HepG2 (cell line): ENCODE results near the gene C20orf144. TPM values are rescaled to one million over a fixed set of nuclear protein-coding genes. Genes with fewer than 3 reads are reported as not detected.
A peak's percentile ranks its signal among the peaks of the same experiment; 100 is the strongest.

Source experiments
- ATAD3A ChIP-seq: sonication (generic); formaldehyde crosslinking; IDR thresholded peaks from 2 replicates; pipeline ENCODE4 v1.4.0; 2020; ENCODE audit warnings: missing genetic modification reagents
- CREM ChIP-seq, 2 experiments: sonication (generic) in 1 of 2; formaldehyde crosslinking in 1 of 2; IDR thresholded peaks; 2 replicates each; pipeline versions ENCODE4 v1.4.0 to v1.6.1; 2016 to 2020; ENCODE audit warnings: antibody characterized with exemption in 1 of 2, mild to moderate bottlenecking in 1 of 2, missing genetic modification reagents in 1 of 2
- ETV6 ChIP-seq: sonication (generic); formaldehyde crosslinking; conservative IDR thresholded peaks from 2 replicates; pipeline ENCODE4 v1.4.0; 2020; ENCODE audit warnings: missing genetic modification reagents
- EZH2 ChIP-seq: conservative IDR thresholded peaks from 2 replicates; pipeline ENCODE4 v1.6.1; 2012; ENCODE audit warnings: mild to moderate bottlenecking, low read depth, low read length, moderate library complexity
- FOSL2 ChIP-seq: sonication (generic); formaldehyde crosslinking; IDR thresholded peaks from 2 replicates; pipeline ENCODE4 v1.4.0; 2020; ENCODE audit warnings: missing genetic modification reagents
- FOXK1 ChIP-seq: sonication (generic); formaldehyde crosslinking; IDR thresholded peaks from 2 replicates; pipeline ENCODE4 v1.4.0; 2020; ENCODE audit warnings: low read depth, missing genetic modification reagents, borderline replicate concordance
- HHEX ChIP-seq: IDR thresholded peaks from 2 replicates; pipeline ENCODE4 v1.6.1; 2016; ENCODE audit warnings: control low read depth
- NFE2 ChIP-seq: sonication (generic); formaldehyde crosslinking; IDR thresholded peaks from 2 replicates; pipeline ENCODE4 v1.4.0; 2020; ENCODE audit warnings: missing genetic modification reagents
- PPARG ChIP-seq: conservative IDR thresholded peaks from 2 replicates; pipeline ENCODE4 v1.6.1; 2016; ENCODE audit warnings: missing biosample characterization, missing genetic modification reagents
- RORA ChIP-seq: sonication (generic); formaldehyde crosslinking; IDR thresholded peaks from 2 replicates; pipeline ENCODE4 v1.5.0; 2020; ENCODE audit warnings: mild to moderate bottlenecking, missing genetic modification reagents, moderate library complexity
- SAFB2 ChIP-seq: sonication (generic); formaldehyde crosslinking; IDR thresholded peaks from 2 replicates; pipeline ENCODE4 v1.5.1; 2020; ENCODE audit warnings: missing genetic modification reagents, low read depth, mild to moderate bottlenecking, borderline replicate concordance
- SALL1 ChIP-seq: sonication (generic); formaldehyde crosslinking; IDR thresholded peaks from 2 replicates; pipeline ENCODE4 v1.8.0; 2022; ENCODE audit warnings: mild to moderate bottlenecking, missing genetic modification reagents
- SMAD3 ChIP-seq: sonication (generic); formaldehyde crosslinking; IDR thresholded peaks from 2 replicates; pipeline ENCODE4 v1.4.0; 2020; ENCODE audit warnings: missing genetic modification reagents
- YEATS2 ChIP-seq: sonication (generic); formaldehyde crosslinking; IDR thresholded peaks from 2 replicates; pipeline ENCODE4 v1.4.0; 2020; ENCODE audit warnings: missing genetic modification reagents, borderline replicate concordance
- ZNF333 ChIP-seq: sonication (generic); formaldehyde crosslinking; IDR thresholded peaks from 2 replicates; pipeline ENCODE4 v1.4.0; 2020; ENCODE audit warnings: mild to moderate bottlenecking, missing genetic modification reagents, borderline replicate concordance
- ZNF564 ChIP-seq: sonication (generic); formaldehyde crosslinking; IDR thresholded peaks from 2 replicates; pipeline ENCODE4 v1.8.1; 2023; ENCODE audit warnings: mild to moderate bottlenecking, missing genetic modification reagents
- polyA plus RNA-seq, 8 experiments: library from polyadenylated mRNA; depleted of rRNA in 3 of 8; stranded (reverse) in 7 of 8; unstranded in 1 of 8; fragments of >200 nt; fragmentation: Illumina TruSeq in 4 of 8; extraction: Trizol in 4 of 8; gene quantifications; 2 replicates each; pipeline versions ENCODE4 v1.2.1 to v1.2.3, GENCODE V29; 2011 to 2016; ENCODE audit warnings: low read depth in 4 of 8, missing spikeins in 1 of 8, mixed read lengths in 1 of 8; ENCODE audit not compliant: insufficient read depth in 1 of 8
- total RNA-seq, 5 experiments: library from RNA; depleted of rRNA; stranded (reverse); fragments of >200 nt; fragmentation: Illumina TruSeq; extraction: Trizol; gene quantifications; 2 replicates each; pipeline ENCODE4 v1.2.3, GENCODE V29; 2016; ENCODE audit warnings: low read depth in 1 of 5
- TF ChIP-seq, protein P1 (sequence below), 2 experiments: sonication (generic) in 1 of 2; formaldehyde crosslinking in 1 of 2; IDR thresholded peaks; 2 replicates each; pipeline versions ENCODE4 v1.4.0 to v1.6.1; 2018 to 2020; ENCODE audit warnings: missing genetic modification reagents in 2 of 2, borderline replicate concordance in 1 of 2, low read depth in 1 of 2, mild to moderate bottlenecking in 1 of 2, missing biosample characterization in 1 of 2
- TF ChIP-seq, protein P2 (sequence below): sonication (generic); formaldehyde crosslinking; IDR thresholded peaks from 2 replicates; pipeline ENCODE4 v1.8.1; 2022; ENCODE audit warnings: low read depth, mild to moderate bottlenecking, missing genetic modification reagents
- TF ChIP-seq, protein P3 (sequence below): sonication (generic); formaldehyde crosslinking; IDR thresholded peaks from 2 replicates; pipeline ENCODE4 v1.8.0; 2022; ENCODE audit warnings: low read depth, missing genetic modification reagents
- TF ChIP-seq, protein P4 (sequence below): sonication (generic); formaldehyde crosslinking; IDR thresholded peaks from 2 replicates; pipeline ENCODE4 v1.4.0; 2020; ENCODE audit warnings: low read depth, mild to moderate bottlenecking, missing genetic modification reagents
- TF ChIP-seq, protein P5 (sequence below): IDR thresholded peaks from 2 replicates; pipeline ENCODE4 v1.6.1; 2016; ENCODE audit warnings: mild to moderate bottlenecking

The C20orf144 gene
- total and polyA plus RNA-seq, 2 of the 13 experiments (the other 11 are each of a cell fraction or from before 2014, with no cell fraction given), result 0.09 to 0.16 TPM

DNA sequence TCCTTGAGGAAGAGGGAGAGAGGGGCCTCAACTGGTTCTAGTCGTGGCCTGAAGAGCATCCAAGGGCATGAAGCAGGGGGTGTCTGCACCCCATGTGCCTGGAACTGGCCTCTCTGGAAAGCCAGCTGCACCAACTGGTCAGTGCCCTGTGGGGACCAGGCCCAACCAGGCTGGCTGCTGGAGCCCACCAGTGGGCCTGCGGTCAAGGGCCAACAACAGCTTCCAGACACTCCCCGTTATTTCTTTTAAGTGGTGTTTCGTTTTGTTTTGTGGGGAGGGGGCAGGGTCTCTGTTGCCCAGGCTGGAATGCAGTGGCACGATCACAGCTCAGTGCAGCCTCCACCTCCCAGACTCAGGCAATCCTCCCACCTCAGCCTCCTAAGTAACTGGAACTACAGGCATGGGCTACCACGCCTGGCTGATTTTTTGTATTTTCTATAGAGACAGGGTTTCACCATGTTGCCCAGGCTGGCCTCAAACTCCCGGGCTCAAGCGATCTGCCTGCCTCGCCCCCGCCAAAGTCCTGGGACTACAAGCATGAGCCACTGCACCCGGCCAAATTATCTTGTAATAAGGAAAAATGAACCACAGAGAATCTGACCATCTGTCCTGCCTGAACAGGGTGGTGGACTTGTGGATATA, 11.9 kb upstream of the C20orf144 start (continued):
- TF ChIP-seq ATAD3A (CRISPR knock-in tag), result no peak
- no peak for TF ChIP-seq SAFB2
- no peak for TF ChIP-seq EZH2
- TF ChIP-seq, protein P1, sequence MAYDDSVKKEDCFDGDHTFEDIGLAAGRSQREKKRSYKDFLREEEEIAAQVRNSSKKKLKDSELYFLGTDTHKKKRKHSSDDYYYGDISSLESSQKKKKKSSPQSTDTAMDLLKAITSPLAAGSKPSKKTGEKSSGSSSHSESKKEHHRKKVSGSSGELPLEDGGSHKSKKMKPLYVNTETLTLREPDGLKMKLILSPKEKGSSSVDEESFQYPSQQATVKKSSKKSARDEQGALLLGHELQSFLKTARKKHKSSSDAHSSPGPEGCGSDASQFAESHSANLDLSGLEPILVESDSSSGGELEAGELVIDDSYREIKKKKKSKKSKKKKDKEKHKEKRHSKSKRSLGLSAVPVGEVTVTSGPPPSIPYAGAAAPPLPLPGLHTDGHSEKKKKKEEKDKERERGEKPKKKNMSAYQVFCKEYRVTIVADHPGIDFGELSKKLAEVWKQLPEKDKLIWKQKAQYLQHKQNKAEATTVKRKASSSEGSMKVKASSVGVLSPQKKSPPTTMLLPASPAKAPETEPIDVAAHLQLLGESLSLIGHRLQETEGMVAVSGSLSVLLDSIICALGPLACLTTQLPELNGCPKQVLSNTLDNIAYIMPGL (CRISPR knock-in tag; IDR thresholded peaks at IDR 0.05; ENCODE audit: borderline replicate concordance in 1 of 2, low read depth in 1 of 2), result no peak
- no peak for TF ChIP-seq YEATS2 (CRISPR knock-in tag)
- TF ChIP-seq, protein P2, sequence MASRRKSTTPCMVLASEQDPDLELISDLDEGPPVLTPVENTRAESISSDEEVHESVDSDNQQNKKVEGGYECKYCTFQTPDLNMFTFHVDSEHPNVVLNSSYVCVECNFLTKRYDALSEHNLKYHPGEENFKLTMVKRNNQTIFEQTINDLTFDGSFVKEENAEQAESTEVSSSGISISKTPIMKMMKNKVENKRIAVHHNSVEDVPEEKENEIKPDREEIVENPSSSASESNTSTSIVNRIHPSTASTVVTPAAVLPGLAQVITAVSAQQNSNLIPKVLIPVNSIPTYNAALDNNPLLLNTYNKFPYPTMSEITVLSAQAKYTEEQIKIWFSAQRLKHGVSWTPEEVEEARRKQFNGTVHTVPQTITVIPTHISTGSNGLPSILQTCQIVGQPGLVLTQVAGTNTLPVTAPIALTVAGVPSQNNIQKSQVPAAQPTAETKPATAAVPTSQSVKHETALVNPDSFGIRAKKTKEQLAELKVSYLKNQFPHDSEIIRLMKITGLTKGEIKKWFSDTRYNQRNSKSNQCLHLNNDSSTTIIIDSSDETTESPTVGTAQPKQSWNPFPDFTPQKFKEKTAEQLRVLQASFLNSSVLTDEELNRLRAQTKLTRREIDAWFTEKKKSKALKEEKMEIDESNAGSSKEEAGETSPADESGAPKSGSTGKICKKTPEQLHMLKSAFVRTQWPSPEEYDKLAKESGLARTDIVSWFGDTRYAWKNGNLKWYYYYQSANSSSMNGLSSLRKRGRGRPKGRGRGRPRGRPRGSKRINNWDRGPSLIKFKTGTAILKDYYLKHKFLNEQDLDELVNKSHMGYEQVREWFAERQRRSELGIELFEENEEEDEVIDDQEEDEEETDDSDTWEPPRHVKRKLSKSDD (CRISPR knock-in tag), result no peak
- TF ChIP-seq, protein P3, sequence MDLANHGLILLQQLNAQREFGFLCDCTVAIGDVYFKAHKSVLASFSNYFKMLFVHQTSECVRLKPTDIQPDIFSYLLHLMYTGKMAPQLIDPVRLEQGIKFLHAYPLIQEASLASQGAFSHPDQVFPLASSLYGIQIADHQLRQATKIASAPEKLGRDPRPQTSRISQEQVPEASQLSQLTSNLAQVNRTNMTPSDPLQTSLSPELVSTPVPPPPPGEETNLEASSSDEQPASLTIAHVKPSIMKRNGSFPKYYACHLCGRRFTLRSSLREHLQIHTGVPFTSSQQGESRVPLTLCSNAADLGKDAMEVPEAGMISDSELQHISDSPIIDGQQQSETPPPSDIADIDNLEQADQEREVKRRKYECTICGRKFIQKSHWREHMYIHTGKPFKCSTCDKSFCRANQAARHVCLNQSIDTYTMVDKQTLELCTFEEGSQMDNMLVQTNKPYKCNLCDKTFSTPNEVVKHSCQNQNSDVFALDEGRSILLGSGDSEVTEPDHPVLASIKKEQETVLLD, result no peak
- TF ChIP-seq, protein P4, sequence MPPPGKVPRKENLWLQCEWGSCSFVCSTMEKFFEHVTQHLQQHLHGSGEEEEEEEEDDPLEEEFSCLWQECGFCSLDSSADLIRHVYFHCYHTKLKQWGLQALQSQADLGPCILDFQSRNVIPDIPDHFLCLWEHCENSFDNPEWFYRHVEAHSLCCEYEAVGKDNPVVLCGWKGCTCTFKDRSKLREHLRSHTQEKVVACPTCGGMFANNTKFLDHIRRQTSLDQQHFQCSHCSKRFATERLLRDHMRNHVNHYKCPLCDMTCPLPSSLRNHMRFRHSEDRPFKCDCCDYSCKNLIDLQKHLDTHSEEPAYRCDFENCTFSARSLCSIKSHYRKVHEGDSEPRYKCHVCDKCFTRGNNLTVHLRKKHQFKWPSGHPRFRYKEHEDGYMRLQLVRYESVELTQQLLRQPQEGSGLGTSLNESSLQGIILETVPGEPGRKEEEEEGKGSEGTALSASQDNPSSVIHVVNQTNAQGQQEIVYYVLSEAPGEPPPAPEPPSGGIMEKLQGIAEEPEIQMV (CRISPR knock-in tag), result no peak
- TF ChIP-seq SALL1 (CRISPR knock-in tag), result 0 out of 2 replicates have a peak, but pooled peaks have one; percentile 21
- no peak for TF ChIP-seq HHEX
- no peak for TF ChIP-seq PPARG (CRISPR knock-in tag)
- no peak for TF ChIP-seq SMAD3 (CRISPR knock-in tag)
- TF ChIP-seq ETV6 (CRISPR knock-in tag), result no peak
- no peak for TF ChIP-seq FOXK1 (CRISPR knock-in tag)
- TF ChIP-seq FOSL2 (CRISPR knock-in tag), result 0 out of 2 replicates have a peak, but pooled peaks have one; percentile 9
- TF ChIP-seq RORA (CRISPR knock-in tag), result no peak
- no peak for TF ChIP-seq CREM (IDR thresholded peaks at IDR 0.05)
- TF ChIP-seq CREM (CRISPR knock-in tag; IDR thresholded peaks at IDR 0.05), result no peak
- peak; percentile 30; the same call in 1 of the 2 replicates for TF ChIP-seq ZNF333 (CRISPR knock-in tag)
- TF ChIP-seq, protein P5, sequence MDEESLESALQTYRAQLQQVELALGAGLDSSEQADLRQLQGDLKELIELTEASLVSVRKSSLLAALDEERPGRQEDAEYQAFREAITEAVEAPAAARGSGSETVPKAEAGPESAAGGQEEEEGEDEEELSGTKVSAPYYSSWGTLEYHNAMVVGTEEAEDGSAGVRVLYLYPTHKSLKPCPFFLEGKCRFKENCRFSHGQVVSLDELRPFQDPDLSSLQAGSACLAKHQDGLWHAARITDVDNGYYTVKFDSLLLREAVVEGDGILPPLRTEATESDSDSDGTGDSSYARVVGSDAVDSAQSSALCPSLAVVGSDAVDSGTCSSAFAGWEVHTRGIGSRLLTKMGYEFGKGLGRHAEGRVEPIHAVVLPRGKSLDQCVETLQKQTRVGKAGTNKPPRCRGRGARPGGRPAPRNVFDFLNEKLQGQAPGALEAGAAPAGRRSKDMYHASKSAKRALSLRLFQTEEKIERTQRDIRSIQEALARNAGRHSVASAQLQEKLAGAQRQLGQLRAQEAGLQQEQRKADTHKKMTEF, result 0 out of 2 replicates have a peak, but pooled peaks have one; percentile 11
- no peak for TF ChIP-seq NFE2
- TF ChIP-seq ZNF564 (CRISPR knock-in tag), result no peak
